NCI-H2227 treated with DMSO at 0.1 percent for 48 hours (cell line): Measurements from ENCODE around the gene GNG13.
A peak's percentile ranks its signal among the peaks of the same experiment; 100 is the strongest.

Experiments
- DNase-seq: peaks from one replicate; lab custom pipeline; 2025; lab: John Stamatoyannopoulos, UW

The GNG13 gene

DNA sequence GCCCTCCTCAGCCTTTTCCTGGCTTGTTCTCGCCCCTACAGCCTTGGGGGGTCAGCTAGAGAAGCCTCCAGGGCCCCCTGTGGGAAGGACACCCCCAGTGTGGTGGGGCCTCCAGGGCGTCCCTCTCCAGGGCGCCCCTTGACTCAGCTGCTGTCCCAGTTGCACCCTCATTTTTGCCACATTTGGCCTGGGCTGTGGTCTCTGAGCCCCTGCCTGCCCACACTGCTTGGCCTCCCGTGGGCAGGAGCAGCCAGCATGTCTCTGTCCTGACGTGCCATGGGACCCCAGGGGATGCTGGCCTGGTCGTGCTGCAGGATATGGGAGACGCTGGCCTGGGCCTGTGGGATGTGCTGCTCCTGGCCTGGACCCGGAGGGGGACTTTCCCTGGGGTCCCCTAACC, 7.1 kb downstream of the GNG13 start:
- DNase-seq = no peak

DNA sequence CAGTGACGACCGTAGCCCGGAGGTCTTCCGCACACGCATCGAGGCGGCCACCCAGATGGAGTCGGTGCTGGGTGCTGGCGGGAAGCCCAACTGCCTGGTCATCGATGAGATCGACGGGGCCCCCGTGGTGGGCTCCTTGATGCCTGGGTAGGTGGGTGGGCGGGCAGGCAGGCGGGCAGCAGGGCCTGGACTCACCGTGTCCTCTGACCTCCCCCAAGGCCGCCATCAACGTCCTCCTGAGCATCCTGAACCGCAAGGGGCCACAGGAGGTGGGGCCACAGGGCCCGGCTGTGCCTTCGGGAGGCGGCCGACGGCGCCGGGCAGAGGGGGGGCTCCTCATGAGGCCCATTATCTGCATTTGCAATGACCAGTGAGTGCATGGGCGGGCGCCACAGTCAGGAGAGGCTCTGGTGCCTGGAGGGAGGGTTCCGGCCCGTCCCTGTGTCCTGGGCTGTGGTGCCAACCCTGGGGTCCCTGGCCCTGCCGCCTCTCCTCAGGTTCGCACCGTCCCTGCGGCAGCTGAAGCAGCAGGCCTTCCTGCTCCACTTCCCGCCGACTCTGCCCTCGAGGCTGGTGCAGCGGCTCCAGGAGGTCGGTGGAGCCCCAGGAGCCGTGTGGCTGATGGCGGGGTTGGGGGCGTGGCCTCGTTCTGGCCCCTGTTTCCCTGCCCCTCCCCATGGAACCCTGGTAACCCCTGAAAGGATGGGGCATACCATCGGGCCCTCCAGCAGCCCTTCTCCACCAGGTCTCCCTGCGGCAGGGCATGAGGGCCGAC, 8.1 kb downstream of the GNG13 start:
- DNase-seq = no peak

DNA sequence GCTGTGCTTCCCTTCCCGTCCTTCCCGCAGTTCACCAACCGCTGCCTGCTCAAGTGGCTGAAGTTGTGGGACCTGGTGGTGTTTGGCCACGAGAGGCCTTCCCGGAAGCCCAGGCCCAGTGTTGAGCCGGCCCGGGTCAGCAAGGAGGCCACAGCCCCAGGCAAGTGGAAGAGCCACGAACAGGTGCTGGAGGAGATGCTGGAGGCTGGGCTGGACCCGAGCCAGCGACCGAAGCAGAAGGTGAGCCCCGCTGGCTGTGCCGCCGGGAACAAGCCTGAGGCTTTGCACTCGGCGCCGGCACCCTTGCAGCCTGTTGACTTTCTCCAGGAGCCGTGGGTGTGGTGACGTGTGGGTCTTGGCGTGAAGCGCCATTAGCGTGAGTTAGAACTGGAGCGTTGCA, 9.4 kb downstream of the GNG13 start:
- no peak for DNase-seq

DNA sequence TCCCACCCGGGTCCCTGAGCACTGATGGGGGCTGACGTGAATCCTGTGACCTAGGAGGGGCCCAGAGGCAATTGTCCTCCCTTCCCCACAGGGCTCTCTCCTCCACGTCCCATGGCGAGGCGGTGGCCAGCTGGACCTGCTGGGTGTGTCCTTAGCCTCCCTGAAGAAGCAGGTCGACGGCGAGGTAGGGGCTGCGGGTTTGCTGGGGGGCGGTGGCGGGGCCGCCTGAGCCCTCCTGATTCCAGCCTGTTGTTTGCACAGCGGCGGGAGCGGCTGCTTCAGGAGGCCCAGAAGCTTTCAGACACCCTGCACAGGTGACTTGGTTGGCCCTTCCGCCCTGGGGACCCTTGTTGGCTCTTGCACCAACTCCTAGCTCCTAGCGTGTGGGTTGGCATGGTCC, 10.4 kb downstream of the GNG13 start:
- no peak for DNase-seq

DNA sequence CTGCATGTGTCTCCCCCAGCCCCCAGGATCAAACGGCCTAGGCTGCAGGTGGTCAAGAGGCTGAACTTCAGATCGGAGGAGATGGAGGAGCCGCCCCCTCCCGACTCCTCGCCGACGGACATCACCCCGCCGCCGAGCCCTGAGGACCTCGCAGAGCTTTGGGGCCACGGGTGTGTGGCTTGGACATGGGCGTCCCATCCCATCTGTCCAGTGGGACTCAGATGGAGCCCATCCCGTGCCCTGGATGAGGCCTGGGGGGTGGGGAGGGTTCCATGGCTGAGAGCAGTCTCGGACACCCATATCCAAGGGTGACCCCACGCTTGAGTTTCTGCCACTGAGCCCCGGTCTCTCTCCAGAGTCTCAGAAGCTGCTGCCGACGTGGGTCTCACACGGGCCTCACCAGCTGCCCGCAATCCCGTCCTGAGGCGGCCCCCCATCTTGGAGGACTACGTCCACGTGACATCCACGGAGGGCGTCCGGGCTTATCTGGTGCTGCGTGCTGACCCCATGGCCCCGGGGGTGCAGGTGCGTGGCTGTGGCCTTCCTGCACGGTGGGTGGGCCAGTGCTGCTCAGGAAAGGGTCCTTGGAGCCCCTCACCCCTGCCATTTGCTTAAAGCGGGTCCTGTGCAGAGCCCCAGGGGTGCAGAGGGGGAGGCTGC, 11.2 kb downstream of the GNG13 start:
- DNase-seq = no peak

DNA sequence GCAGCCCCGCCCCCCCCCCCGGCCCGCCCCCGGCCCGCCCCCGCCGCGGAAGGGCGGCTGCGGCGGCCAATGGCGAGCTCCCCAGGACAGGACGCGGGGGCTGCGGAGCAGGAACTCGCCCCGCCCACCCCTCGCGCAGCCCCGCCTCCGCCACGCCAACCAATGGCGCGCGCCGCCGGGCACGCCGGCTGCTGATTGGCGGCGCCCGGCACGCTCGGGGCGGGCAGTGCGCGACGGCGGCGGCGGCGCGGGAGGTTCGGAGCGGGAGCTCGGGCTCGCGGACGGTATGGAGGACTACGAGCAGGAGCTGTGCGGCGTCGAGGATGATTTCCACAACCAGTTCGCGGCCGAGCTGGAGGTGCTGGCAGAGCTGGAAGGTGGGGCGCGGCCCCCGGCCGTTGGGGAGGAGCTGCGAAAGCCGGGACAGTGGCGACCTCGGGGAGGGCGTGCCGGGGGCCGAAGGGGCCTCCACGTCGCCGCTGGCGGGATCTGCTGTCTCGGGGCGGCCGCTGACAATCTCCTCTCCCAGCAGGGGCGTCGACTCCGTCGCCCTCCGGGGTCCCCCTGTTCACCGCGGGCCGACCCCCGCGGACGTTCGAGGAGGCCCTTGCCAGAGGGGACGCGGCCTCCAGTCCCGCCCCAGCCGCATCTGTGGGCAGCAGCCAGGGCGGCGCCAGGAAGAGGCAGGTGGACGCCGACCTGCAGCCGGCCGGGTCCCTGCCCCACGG, 12.0 kb downstream of the GNG13 start, which contains the start of gene CHTF18:
CHTF18 (plus strand) TSS at position 222 of the 728 bp plus-strand sequence; CDS start at position 287, 65 bp downstream.
- DNase-seq = peak; percentile 82

DNA sequence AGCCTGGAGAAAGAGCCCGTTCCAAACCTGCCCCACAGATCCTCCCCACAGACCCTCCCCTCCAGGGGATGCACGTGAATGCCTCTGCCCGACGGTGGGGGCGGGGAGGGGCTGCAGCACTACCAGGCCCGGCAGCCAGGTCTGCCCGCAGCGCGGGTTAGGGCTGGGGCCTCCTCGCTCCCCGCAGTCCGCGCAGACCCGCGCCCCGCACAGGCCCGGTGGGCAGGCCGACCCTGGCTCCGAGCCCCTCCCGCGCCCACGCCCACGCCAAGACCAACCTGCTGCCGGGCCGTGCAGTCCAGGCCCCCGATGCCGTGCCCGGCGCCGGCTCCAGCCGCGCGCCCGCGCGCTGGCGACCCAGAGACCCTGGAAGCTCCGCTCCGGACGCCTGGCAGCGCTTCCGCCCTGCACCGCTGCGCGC, 12.5 kb downstream of the GNG13 start, which contains the start of gene RPUSD1:
RPUSD1 (minus strand) TSS at position 404 of the 421 bp plus-strand sequence. CDS start 644 bp downstream, outside the sequence.
- no peak for DNase-seq

DNA sequence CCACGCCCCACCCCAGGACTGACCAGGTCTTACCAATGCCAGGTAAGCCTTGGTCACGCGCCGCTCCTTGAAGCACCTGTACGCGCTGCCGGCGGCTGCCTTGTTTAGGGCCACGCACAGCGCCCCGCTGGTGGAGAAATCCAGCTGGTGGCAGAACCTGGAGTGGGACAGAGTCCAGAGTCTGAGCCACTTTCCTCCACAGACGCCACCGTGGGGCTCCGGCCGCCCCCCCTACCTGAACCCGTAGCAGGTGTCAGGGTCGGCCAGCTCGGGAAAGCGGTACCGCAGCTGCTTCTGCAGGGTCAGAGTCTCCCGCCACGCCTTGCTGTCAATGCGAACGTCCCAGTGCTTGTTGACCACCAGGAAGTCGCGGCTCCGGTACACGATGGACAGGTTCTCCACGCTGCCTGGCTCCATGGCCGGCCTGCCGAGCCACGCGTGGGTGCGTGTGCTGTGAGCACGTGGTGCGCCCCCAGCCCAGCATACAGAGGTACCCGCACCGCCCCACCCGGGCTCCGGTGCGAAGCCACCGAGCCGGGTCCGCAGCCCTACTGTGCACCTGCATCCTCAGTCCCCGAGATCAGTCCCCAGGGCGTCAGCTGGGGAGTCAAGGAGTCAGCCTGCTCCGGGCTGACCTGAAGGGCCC, 13.1 kb downstream of the GNG13 start:
- DNase-seq = no peak

DNA sequence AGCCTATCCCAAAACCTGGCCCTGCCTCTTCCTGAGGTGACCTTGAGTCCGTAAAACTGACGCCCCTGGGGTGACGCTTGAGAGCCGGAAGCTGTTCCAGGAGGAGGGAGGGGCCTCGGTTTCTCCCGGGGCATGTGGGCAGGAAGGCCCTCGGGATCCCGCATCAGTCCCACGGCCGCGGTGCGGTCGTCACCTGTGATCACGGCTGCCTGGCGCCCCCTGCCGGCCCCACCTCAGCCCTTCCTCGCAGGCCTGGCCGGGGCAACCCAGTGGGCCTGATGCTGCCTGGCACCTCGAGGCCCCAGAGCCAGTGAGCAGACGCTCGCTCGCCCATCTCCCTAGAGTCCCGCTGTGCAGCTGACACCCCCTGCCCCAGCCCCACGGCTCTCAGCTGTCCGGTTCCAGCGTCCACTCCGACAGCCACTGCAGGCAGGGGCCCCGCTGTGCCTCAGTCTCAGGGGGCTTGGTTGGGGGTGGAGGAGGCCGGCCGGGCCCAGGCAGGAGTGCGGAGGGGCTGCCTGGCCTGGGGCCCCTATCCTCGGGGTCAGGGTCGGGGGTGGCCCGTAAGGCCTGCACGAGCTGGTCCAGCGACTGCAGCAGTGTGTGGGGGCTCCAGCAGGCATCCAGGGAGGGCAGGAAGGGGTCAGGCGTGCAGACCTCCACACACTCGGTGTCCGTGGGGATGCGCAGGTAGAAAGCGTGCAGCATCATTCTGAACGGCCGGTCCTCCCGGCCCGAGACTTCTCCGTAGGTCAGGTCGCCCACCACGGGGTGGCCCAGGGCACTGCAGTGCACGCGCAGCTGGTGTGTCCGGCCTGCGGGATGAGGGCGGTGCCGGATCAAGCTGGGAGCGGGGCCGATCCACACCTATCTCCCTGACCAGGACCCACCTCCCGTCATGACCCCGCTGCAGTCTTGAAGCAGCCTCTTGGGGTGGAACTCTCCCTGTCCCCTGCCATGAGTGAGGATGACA, 14.7 kb downstream of the GNG13 start:
- no peak for DNase-seq

DNA sequence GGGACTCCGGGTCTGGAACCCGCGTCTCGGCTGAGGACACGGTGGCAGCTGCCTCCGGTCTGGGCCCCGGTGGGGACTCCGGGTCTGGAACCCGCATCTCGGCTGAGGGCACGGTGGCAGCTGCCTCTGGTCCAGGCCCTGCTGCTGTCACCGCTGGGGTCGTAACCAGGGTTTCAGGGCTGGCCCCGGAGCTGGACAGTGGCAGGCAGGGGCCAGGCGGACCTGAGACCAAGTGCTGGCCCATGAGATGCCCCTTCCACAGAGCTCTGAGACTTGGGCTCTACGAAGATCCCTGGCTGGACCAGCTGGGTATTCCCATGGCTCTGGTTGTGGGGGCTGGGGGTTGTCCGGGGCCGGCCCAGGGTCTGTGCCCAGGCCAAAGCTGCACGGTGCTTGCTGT, 16.1 kb downstream of the GNG13 start:
- no peak for DNase-seq

DNA sequence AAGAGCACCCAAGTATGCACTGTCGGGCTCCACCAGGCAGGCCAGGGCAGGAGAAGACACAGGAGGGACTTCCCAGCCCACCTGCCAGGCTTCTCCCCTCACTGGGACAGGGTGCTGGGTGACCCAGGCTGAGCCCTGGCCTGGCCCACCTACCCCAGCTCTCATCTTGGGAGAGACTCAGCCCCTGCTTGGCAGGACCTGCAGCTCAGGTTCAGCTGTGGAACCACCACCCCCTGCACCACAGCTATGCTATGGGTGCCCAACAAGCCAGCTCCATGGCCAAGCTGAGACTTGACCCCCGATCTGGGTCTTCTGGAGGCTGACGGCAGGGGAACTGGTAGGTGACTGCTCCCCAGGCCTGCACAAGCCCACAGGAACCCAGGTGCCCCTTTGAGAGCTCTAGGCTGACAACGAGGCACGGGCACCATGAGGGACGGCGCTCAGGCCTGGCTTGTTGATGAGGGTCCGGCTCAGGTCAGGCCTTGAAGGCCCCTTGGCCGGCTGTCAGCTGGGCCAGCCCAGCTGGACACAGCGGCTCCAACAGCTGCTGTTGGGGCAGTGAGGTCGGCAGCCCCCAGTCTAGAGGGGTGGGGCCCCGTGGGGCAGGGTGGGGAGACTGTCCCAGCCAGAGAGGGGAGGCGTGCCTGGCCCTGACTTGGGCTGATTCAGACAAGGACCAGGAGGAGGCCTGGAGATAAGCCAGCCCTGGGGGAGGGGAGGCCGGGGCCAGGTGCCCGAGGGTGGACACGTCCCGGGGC, 17.0 kb downstream of the GNG13 start:
- DNase-seq = no peak

DNA sequence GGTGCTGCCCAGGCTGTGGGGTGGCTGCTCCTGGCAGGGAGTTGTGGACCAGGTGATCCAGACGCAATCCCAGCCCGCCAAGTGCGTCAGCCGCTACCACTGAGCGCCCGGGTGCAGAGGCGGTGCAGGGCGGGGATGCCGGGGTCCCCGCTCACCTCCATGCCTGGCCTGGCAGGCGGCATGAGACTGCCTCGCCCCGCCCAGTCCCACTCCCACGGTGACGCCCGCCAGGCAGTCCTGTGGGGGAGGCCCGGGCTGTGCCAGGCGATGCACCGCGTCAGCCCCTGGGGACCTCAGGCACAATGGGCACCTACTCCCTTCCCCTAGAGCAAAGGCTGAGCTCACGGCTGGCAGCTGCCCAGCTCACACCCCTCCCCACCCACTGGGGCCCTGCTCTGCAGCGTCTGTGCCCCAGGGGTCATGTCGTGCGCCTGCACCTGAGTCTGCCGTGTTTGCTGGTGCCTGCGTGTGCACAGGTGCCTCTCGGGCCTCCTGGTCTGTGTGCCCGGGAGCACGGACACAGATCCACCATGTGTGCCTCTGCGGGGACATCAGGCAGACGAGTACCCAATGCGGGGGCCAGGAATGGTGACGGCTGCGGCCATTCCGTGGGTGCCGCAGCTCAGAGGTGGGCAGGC, 17.6 kb downstream of the GNG13 start:
- DNase-seq = no peak

DNA sequence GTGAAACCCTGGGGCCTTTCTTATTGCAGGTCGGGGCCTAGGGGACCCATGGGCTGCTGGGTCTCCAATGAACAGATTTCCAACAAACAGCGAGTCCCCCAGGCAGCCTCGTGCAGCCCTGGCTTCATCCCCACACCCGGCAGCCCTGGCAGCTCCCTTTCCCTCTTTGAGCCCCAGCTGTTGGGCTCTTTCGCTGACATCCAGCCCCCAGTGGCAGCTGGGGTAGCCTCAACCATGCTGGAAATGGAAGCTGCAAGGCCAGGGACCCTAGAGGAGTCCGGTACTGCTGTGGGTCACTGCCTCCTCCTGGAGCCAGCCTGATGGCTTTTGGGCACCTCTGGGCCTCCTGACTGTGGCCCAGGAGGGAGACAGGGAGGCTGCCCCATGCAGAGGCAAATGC, 18.3 kb downstream of the GNG13 start:
- no peak for DNase-seq

DNA sequence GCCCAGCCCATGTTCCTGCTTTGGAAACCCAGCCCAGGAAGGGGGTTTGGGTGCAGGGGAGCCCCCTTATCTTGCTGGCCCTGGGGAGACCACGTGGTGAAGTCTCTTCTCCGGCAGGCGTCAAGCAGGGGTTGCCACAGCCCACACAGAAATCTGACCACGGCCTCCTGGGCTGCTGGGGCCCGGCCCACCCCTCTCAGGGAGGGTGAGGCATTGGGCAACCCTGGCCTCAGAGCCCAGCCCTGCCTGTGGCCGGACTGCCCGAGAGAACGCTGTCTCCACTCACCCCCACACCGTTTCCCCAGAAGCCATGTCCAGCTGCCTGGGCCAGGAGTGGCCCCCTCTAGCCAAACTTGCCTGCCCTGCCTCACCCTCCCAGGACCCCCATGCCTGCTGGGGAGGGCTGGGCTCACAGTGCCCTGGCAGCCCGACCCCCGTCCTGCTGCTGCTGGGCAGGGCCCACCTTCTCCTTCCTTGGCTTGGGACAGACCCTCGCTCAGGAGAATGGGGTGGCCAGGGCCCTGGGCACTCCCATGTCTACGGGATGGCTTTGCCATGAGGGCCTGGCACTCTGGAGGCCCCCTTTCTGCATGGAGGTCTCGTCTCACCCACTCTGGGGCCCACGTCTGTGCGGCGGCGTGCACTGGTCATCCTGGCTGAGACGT, 19.1 kb downstream of the GNG13 start:
- no peak for DNase-seq

DNA sequence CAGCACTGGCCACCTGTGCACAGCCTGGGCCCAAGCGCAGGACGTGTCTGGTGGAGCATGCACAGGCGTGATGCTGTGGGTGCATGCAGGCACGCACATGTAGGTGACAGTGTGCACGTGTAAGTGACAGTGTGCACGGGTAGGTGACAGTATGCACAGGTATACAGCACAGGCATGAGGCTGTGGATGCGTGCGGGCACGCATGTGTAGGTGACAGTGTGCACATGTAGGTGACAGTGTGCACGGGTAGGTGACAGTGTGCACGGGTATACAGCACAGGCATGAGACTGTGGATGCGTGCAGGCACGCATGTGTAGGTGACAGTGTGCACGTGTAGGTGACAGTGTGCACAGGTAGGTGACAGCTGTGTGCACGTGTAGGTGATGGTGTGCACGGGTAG, 20.2 kb downstream of the GNG13 start:
- no peak for DNase-seq

DNA sequence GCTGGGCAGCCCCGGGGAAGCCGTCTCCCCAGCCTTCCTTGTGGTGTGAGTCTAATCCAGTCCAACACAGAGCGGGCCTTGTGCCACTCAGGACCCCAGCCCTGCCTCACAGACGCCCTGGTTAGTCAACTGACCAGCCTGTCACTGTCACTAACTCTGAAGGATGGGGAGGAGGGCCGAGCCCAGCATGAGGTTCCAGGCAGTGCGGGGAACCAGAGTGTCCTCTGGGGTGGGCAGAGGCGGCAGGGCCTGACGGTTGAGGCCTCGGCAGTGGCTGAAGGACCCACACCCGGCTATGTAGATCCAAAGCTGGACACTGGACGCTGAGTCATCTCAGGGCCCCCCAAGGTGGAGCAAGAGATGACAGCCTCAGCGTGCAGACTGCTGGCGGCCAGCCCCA, 21.0 kb downstream of the GNG13 start:
- DNase-seq = no peak

DNA sequence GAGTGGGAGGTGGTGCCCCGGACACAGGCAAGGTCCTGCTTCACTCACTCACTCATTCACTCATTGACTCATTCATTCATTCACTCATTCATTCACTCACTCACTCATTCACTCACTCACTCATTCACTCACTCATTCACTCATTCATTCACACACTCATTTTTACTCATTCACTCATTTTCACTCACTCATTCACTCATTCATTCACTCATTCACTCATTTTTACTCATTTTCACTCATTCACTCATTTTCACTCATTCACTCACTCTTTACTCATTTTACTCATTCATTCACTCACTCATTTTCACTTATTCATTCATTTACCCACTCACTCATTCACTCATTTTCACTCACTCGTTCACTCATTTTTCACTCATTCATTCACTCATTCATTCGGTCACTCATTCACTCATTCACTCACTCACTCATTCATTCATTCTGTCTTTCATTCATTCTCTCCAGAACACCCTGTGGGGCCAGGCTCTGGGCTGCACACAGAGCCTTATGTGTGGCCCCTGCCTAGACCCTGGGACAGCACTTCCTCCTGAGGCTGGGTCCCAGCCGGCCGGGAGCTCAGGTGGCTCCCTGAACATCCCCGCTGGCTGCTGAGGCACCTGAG, 21.5 kb downstream of the GNG13 start:
- no peak for DNase-seq

DNA sequence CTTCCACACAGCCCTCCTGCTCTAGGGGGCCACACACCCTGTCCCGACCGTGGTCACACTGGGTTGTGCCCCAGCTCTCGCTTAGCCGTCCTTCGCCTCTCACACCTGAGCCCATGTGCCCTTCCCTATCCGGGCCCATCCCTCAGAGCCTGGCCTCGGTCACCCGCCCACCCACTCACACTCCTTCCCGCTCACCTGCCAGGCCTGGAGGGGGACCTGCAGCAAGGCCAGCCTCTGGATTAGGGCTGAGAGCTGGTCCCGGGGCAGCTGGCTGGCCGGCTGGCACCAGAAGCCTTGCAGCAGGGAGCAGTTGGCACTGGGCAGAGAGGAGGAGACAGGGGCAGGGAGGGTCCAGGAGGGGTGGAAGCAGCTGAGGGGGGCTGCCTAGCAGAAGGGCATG, 22.1 kb downstream of the GNG13 start:
- DNase-seq = no peak

DNA sequence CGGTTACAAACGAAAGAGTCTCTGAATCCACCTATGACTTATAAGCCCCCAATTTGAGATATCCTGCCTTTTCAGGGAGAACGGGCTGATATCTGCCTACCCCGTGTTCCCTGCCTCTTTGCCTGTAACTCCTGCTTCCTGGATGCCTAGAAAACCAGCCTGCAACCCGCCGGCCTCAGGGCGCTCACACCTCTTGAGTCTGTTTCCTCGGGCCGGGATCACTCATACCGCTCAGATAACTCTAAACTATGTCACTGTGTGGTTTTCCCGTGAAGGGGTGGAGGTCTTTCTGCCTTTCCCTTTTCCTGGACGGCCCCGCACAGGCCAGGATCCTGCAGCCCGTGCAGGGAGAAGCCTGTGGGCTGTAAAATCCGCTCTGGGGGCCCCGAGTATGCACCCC, 22.7 kb downstream of the GNG13 start:
- DNase-seq = no peak
